Left kidney (tissue), 8 donors: Measurements from ENCODE around the gene MYF5. TPM values are rescaled to one million over a fixed set of nuclear protein-coding genes. Genes with fewer than 3 reads are reported as not detected.
"Not testable (repeated sequence)": the region's sequence is repeated elsewhere in the genome, so short reads cannot be mapped to it uniquely, and the experiment has no call there.

Source experiments
- DNase-seq: peaks from one replicate; pipeline ENCODE4 v3.0.0-alpha.2; 2013
- long read RNA-seq, 8 donors: transcript quantifications; one replicate each; lab custom pipeline, GENCODE V29; 2026
- polyA plus RNA-seq: library from polyadenylated mRNA; unstranded; fragments of 120-200 nt; gene quantifications from one replicate; pipeline ENCODE4 v1.2.1, GENCODE V29; 2013; ENCODE audit not compliant: insufficient read length

Gene MYF5
- not detected for polyA plus RNA-seq
- long read RNA-seq, donor 1, result 0 reads
- long read RNA-seq, donor 2, result 0 reads
- long read RNA-seq, donor 3, result 0 reads
- long read RNA-seq, donor 4, result 0 reads
- long read RNA-seq, donor 5, result 0 reads
- long read RNA-seq, donor 6, result 0 reads
- long read RNA-seq, donor 7, result 0 reads
- long read RNA-seq, donor 8, result 0 reads

- no peak for DNase-seq
Observed at GRCh38 chr12:80716696-80717469, at the start of gene MYF5. Gene MYF5, plus strand, starts transcription at chr12:80716912. Its CDS starts 152 bp downstream, at chr12:80717064.

DNA sequence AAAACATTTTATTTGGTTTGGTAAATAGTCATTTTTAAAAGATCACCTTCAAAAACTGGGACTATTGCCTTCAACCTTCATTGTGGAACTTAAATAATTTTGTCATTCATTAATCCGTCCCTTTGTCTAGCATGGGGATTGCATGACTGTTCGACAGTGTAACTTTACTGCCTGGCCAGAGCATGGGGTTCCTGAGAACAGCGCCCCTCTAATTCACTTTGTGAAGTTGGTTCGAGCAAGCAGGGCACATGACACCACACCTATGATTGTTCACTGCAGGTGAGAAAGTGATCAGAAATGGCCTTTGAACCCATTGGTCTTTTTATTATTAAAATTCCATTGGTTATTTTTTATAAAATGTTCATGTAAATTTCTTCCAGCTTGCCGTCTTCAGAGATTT is 46.5 kb upstream of the MYF5 start:
- no peak for DNase-seq

- not testable (repeated sequence) for DNase-seq
Observed at GRCh38 chr12:80676042-80676636, 40.6 kb upstream of the MYF5 start.

- DNase-seq, result no peak
Observed at GRCh38 chr12:80676856-80677255, 39.9 kb upstream of the MYF5 start.

- DNase-seq, result no peak
Observed at GRCh38 chr12:80677994-80678393, 38.7 kb upstream of the MYF5 start.

- DNase-seq, result no peak
Observed at GRCh38 chr12:80679346-80680131, 37.2 kb upstream of the MYF5 start.

DNA sequence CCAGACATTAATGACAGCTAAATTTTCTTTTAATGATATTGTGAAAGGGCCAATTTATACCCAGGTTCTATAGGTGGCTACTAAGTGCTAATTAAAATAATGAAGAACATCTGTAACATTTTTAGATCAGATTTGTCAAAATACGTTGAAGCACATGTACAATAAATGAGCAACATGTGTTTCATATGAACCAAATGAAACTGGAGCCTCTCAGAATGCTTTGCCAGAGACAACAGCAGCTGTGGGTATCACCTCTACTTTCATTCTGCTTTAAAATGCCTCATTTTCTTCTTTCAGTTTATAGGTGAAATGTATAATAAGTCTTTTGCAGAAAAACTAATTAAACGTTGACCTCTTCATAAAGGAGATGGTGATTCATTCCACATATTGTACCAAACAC is 35.4 kb upstream of the MYF5 start:
- no peak for DNase-seq

- no peak for DNase-seq
Observed at GRCh38 chr12:80681786-80682185, 34.9 kb upstream of the MYF5 start.

DNA sequence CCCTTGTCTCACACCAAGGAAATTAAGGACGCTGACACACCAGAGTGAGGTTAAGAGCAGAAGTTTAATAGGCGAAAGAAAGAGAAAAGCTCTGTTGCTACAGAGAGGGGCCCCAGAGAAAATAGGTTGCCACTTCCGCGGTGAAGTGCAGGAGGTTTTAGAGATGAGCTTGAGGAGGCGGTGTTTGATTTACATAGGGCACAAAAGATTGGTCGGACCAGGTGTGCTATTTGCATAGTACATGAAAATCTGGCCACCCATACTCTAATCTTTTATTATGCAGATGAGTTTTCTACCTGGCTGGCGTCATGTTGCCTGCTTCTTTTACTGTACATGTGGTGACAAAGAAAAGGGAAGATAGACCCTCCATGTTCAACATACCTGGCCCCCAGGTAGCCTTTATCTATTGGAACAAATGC is 32.6 kb upstream of the MYF5 start:
- DNase-seq, result no peak

DNA sequence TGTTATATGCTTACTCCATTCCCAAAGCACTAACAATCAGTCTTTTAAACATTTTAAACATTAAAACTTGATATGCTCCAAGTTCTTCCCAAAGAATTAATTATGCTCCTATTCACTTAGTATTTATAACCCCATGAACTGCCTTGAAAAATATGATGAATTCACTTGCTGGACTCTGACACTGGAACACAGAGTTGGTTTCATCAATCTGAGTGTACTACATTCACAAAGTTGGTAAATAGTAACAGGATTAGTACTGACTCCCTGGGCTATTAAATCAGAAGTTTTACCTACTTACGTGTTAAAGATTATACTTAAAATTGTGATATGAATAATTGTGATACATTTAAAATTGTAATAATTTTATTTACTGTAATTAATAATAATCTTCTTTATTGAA is 26.6 kb upstream of the MYF5 start:
- no peak for DNase-seq

DNA sequence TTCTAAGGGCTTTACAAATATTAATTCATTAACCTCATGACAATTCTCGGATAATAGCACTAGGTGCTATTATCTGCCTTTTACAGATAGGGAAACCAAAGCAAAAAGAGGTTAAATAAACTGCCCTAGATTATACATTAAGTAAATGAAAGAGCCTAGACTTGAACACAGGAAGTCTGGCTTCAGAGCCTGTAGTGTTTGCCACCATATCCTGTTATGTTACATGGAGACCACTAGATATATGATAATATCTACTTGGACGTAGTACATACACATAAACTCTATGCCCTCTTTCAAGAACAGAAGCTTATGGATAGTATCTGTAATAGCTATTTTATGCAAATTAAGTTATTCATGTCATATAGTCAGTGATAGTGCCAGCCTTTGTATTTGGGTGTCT is 26.2 kb upstream of the MYF5 start:
- no peak for DNase-seq

- DNase-seq, result no peak
Observed at GRCh38 chr12:80692114-80692513, 24.6 kb upstream of the MYF5 start.

- no peak for DNase-seq
Observed at GRCh38 chr12:80697270-80697887, 19.3 kb upstream of the MYF5 start.

DNA sequence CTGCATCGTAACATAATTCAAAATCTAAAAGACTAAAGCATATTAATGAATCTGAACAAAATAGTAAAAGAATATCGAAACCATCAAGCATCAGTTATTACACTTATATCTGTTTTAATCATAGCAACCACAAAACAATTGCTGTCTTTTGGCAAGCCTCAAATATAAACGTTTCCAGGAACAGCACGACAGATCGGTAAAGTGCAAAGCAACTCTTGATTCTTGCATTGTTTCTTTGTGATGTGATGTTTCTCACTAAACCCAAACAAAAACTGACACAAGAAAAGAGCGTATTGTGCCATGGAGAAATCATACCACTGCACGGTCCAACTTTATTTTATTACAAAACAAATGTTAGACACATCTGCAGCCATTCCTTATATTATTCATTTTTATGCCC is 18.5 kb upstream of the MYF5 start:
- no peak for DNase-seq

DNA sequence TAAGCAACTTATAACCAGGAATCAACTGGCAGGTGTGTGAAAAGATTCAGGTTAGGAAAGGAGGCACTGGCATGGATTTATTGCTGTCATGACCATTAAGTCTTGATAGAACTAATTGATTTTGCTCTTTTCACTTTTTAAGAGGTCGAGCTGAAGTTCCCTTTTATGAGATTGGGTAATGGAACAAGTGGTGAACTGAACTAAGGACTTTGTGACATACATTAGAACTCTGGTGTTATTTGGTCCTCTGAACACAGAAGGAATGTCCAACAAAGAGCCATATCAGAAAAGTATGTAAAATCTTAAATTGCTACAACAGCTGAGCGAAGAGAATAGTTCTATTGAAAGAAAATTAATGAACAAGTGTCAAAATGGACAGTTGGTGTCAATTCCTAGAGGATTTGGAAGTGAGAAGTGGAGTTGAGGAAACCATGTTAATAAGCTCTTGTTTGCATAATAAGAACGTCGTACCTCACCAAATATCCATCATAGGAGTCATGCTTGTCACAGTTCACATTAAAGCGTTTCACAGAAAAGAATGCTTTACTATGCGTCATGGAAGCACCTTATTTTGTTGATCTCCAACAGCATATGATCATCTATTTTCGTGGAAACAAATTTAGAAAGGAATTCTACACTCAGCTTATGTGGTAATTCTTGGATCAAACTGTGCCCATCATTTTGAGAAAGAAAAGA is 17.7 kb upstream of the MYF5 start:
- DNase-seq, result no peak

GRCh38 chr12:80700327-80700726 is 16.4 kb upstream of the MYF5 start:
- DNase-seq, result no peak

GRCh38 chr12:80701388-80701787 is 15.3 kb upstream of the MYF5 start:
- DNase-seq, result no peak

DNA sequence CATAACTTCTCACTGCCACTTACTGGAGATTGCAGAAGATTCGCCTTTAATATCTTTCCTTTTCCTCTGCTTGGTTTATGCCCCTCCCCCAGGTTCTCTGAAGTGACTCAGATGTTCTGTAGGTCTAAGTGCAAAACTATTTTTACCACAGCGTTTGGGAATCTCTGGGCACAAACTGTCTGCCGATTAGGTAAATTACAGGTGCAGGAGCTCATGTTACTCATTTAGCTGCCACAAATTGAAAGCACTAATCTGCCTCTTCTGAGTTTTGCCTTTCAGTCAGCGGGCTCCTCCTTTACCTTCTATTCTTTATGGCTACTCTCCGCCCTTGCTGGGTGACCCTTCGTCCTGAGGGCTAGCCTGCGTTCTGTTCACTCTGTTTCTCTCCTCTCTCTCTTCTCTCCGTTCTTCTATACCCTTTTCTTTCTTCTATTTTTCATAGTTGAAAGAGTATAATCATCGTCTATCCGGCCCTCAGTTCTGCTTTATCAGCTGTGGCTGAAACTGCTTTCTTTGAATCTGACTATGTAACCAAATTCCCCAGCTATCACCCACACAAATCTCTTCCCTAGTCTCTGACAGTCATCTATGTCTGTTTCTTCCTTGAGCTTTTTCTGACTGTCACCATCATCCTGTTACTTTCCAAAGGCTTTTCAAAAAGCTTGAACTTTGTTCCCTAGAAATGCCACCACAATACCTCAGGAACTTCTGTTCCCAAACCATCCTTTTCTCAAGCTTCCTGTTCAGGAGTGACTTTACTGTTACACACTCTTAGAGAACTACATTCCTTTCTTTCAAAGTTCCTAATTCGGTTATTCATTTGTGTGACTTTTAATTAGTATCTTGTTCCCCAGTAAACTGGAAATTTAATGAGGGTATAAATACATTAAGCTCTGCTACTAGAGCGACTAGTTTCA is 13.6 kb upstream of the MYF5 start:
- no peak for DNase-seq

DNA sequence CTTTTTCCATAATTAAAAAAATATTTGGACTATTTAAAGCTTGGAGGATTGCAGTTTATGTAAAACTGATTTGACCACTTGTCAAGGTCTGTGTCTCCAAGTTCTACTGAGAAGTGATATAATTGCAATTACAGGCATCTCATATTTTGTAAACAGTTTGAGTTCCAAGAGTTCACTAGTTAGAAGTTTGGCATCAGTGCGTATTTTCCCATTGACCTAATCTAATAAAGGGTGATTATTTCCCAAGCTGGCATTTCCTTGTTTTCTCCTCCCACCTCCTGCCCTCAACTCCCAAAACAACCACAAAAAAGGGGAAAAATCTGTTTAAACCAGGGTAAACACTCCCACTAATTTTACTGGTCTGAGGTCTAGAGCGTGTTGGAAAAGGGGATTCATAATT is 12.3 kb upstream of the MYF5 start:
- DNase-seq, result no peak

- no peak for DNase-seq
Observed at GRCh38 chr12:80707126-80707829, 9.4 kb upstream of the MYF5 start, which contains the start of gene MYF6. Gene MYF6, plus strand, starts transcription at chr12:80707634. Its CDS starts 86 bp downstream, at chr12:80707720.
